T-helper 2 cell treated with Interferon-gamma antibody and Interleukin-4, amounts not matched to agents 5 μg/mL and 100 μg/mL, for 36 hours (primary cell): ENCODE data around the gene SLC7A11.

ENCODE experiments used
- DNase-seq: peaks from one replicate; pipeline ENCODE4 v3.0.0; 2021; ENCODE audit warnings: low spot score
- H3K27ac Mint-ChIP-seq: one replicate; pipeline ENCODE4 v1.8.0; 2021; ENCODE audit warnings: mild to moderate bottlenecking, mixed read lengths
- H3K27me3 Mint-ChIP-seq: one replicate; pipeline ENCODE4 v1.8.0; 2021; ENCODE audit warnings: low read depth, mixed read lengths
- H3K36me3 Mint-ChIP-seq: one replicate; pipeline ENCODE4 v1.8.0; 2021; ENCODE audit warnings: low read depth, mixed read lengths
- H3K4me1 Mint-ChIP-seq: one replicate; pipeline ENCODE4 v1.8.0; 2021; ENCODE audit warnings: low read depth, mixed read lengths
- H3K4me3 Mint-ChIP-seq: one replicate; pipeline ENCODE4 v1.8.0; 2022; ENCODE audit warnings: mild to moderate bottlenecking, moderate library complexity, mixed read lengths
- H3K9me3 Mint-ChIP-seq: one replicate; pipeline ENCODE4 v1.8.0; 2021; ENCODE audit warnings: mixed read lengths

Gene SLC7A11

GRCh38 chr4:138185859-138186645 lies 56.1 kb downstream of the SLC7A11 start:
- no peaks in the 10 kb centered on the region for H3K4me1 Mint-ChIP-seq
- H3K9me3 Mint-ChIP-seq: no peaks in the 10 kb centered on the region
- H3K27ac Mint-ChIP-seq: no peak overlapping the region
- no peak for DNase-seq
- H3K27me3 Mint-ChIP-seq: no peaks in the 10 kb centered on the region
- H3K4me3 Mint-ChIP-seq: no peak overlapping the region
- H3K36me3 Mint-ChIP-seq: peaks cover 3% of the 10 kb centered on the region

- Mint-ChIP-seq H3K27ac (no peak overlapping the region), H3K36me3 (peaks cover 5% of the 10 kb centered on the region), H3K4me3 (no peak overlapping the region), H3K9me3 (no peaks in the 10 kb centered on the region), H3K27me3 (no peaks in the 10 kb centered on the region), H3K4me1 (no peaks in the 10 kb centered on the region)
- DNase-seq: no peak
Measured at GRCh38 chr4:138184886-138185285, 57.3 kb downstream of the SLC7A11 start.

GRCh38 chr4:138182838-138183426 lies 59.2 kb downstream of the SLC7A11 start:
- Mint-ChIP-seq H3K27me3 (no peaks in the 10 kb centered on the region), H3K4me1 (no peaks in the 10 kb centered on the region), H3K9me3 (no peaks in the 10 kb centered on the region), H3K27ac (no peak overlapping the region), H3K4me3 (no peak overlapping the region), H3K36me3 (peaks cover 7% of the 10 kb centered on the region)
- no peak for DNase-seq

GRCh38 chr4:138181287-138181686 lies 60.9 kb downstream of the SLC7A11 start:
- no peak overlapping the region for H3K27ac Mint-ChIP-seq
- peaks cover 9% of the 10 kb centered on the region for H3K36me3 Mint-ChIP-seq
- no peak for DNase-seq
- H3K4me1 Mint-ChIP-seq: no peaks in the 10 kb centered on the region
- no peak overlapping the region for H3K4me3 Mint-ChIP-seq
- H3K9me3 Mint-ChIP-seq: no peaks in the 10 kb centered on the region
- H3K27me3 Mint-ChIP-seq: no peaks in the 10 kb centered on the region

- H3K27ac Mint-ChIP-seq: no peak overlapping the region
- H3K4me3 Mint-ChIP-seq: no peak overlapping the region
- peaks cover 12% of the 10 kb centered on the region for H3K36me3 Mint-ChIP-seq
- H3K9me3 Mint-ChIP-seq: no peaks in the 10 kb centered on the region
- no peaks in the 10 kb centered on the region for H3K27me3 Mint-ChIP-seq
- no peaks in the 10 kb centered on the region for H3K4me1 Mint-ChIP-seq
- DNase-seq: no peak
Measured at GRCh38 chr4:138178566-138178965, 63.6 kb downstream of the SLC7A11 start.

- DNase-seq: no peak
- H3K4me1 Mint-ChIP-seq: no peaks in the 10 kb centered on the region
- peaks cover 12% of the 10 kb centered on the region for H3K36me3 Mint-ChIP-seq
- H3K4me3 Mint-ChIP-seq: no peak overlapping the region
- H3K27me3 Mint-ChIP-seq: no peaks in the 10 kb centered on the region
- no peak overlapping the region for H3K27ac Mint-ChIP-seq
- H3K9me3 Mint-ChIP-seq: no peaks in the 10 kb centered on the region
Measured at GRCh38 chr4:138177278-138177968, 64.7 kb downstream of the SLC7A11 start.

- H3K27ac Mint-ChIP-seq: no peak overlapping the region
- H3K4me3 Mint-ChIP-seq: no peak overlapping the region
- no peaks in the 10 kb centered on the region for H3K4me1 Mint-ChIP-seq
- H3K9me3 Mint-ChIP-seq: no peaks in the 10 kb centered on the region
- DNase-seq: no peak
- no peaks in the 10 kb centered on the region for H3K27me3 Mint-ChIP-seq
- peaks cover 7% of the 10 kb centered on the region for H3K36me3 Mint-ChIP-seq
Measured at GRCh38 chr4:138174981-138175794, 67.0 kb downstream of the SLC7A11 start.

- Mint-ChIP-seq H3K4me3 (no peak overlapping the region), H3K27me3 (no peaks in the 10 kb centered on the region), H3K9me3 (no peaks in the 10 kb centered on the region), H3K4me1 (no peaks in the 10 kb centered on the region), H3K36me3 (no peaks in the 10 kb centered on the region), H3K27ac (no peak overlapping the region)
- no peak for DNase-seq
Measured at GRCh38 chr4:138164208-138164607, 77.9 kb downstream of the SLC7A11 start.

- Mint-ChIP-seq H3K36me3 (no peaks in the 10 kb centered on the region), H3K4me3 (no peak overlapping the region), H3K27me3 (no peaks in the 10 kb centered on the region), H3K27ac (no peak overlapping the region), H3K4me1 (no peaks in the 10 kb centered on the region), H3K9me3 (no peaks in the 10 kb centered on the region)
- no peak for DNase-seq
Measured at GRCh38 chr4:138163171-138163570, 79.0 kb downstream of the SLC7A11 start.

- DNase-seq: no peak
- no peak overlapping the region for H3K27ac Mint-ChIP-seq
- H3K4me1 Mint-ChIP-seq: no peaks in the 10 kb centered on the region
- H3K9me3 Mint-ChIP-seq: no peaks in the 10 kb centered on the region
- H3K4me3 Mint-ChIP-seq: no peak overlapping the region
- H3K36me3 Mint-ChIP-seq: no peaks in the 10 kb centered on the region
- no peaks in the 10 kb centered on the region for H3K27me3 Mint-ChIP-seq
Measured at GRCh38 chr4:138162259-138162658, 79.9 kb downstream of the SLC7A11 start.

- Mint-ChIP-seq H3K4me1 (no peaks in the 10 kb centered on the region), H3K4me3 (no peak overlapping the region), H3K27ac (no peak overlapping the region), H3K36me3 (no peaks in the 10 kb centered on the region), H3K27me3 (no peaks in the 10 kb centered on the region), H3K9me3 (no peaks in the 10 kb centered on the region)
- DNase-seq: no peak
Measured at GRCh38 chr4:138161351-138161750, 80.8 kb downstream of the SLC7A11 start.

- H3K9me3 Mint-ChIP-seq: no peaks in the 10 kb centered on the region
- H3K4me1 Mint-ChIP-seq: no peaks in the 10 kb centered on the region
- H3K27me3 Mint-ChIP-seq: no peaks in the 10 kb centered on the region
- no peak overlapping the region for H3K27ac Mint-ChIP-seq
- H3K36me3 Mint-ChIP-seq: no peaks in the 10 kb centered on the region
- DNase-seq: no peak
- no peak overlapping the region for H3K4me3 Mint-ChIP-seq
Measured at GRCh38 chr4:138158746-138159297, 83.3 kb downstream of the SLC7A11 start.

GRCh38 chr4:138140879-138141278 lies 101.3 kb downstream of the SLC7A11 start:
- H3K4me3 Mint-ChIP-seq: no peak overlapping the region
- H3K4me1 Mint-ChIP-seq: no peaks in the 10 kb centered on the region
- H3K27ac Mint-ChIP-seq: no peak overlapping the region
- no peak for DNase-seq
- H3K27me3 Mint-ChIP-seq: no peaks in the 10 kb centered on the region
- no peaks in the 10 kb centered on the region for H3K9me3 Mint-ChIP-seq
- H3K36me3 Mint-ChIP-seq: no peaks in the 10 kb centered on the region
